Fibroblast of the aortic adventitia (primary cell): ENCODE measurements around the gene MAGI2. TPM values are rescaled to one million over a fixed set of nuclear protein-coding genes. Genes with fewer than 3 reads are reported as not detected.
A peak's percentile ranks its signal among the peaks of the same experiment; 100 is the strongest.

Experiments
- DNase-seq: peaks from one replicate; pipeline ENCODE4 v3.0.0-alpha.2; 2010; ENCODE audit warnings: low read depth
- H3K4me3 ChIP-seq: 2 replicates; pipeline ENCODE4 v1.5.1; 2011; ENCODE audit warnings: low read depth, mild to moderate bottlenecking, control low read depth, low read length, moderate library complexity
- total RNA-seq: library from RNA; depleted of rRNA; stranded (reverse); fragments of >200 nt; gene quantifications from 2 replicates; pipeline ENCODE4 v1.2.3, GENCODE V29; 2012; ENCODE audit warnings: low replicate concordance
- TF ChIP-seq, protein P1 (sequence below): IDR thresholded peaks from 2 replicates; pipeline ENCODE4 v1.5.1; 2011; ENCODE audit warnings: mild to moderate bottlenecking, low read length, control low read depth, inconsistent platforms; ENCODE audit not compliant: insufficient read depth

Gene MAGI2
- total RNA-seq, 1 donor: 25.5 TPM

DNA sequence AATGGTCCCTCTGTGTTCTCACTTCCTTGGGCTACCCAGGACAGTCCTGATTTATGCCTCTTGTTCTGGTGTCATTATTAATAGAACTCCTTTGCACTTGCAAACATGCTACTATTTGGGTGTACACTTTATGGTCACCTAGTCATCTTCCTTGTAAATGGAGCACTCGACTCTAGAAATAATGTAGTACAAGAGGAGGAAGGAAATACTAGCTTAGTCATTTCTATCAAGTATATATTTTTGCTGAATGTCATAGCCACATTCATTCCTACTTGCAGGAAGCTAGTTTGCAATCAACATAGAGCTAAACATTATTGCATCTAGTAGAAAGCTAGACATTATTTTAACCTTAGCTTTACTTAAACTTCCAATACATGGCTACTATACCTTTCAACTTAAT is 335.3 kb downstream of the MAGI2 start:
- TF ChIP-seq, protein P1, sequence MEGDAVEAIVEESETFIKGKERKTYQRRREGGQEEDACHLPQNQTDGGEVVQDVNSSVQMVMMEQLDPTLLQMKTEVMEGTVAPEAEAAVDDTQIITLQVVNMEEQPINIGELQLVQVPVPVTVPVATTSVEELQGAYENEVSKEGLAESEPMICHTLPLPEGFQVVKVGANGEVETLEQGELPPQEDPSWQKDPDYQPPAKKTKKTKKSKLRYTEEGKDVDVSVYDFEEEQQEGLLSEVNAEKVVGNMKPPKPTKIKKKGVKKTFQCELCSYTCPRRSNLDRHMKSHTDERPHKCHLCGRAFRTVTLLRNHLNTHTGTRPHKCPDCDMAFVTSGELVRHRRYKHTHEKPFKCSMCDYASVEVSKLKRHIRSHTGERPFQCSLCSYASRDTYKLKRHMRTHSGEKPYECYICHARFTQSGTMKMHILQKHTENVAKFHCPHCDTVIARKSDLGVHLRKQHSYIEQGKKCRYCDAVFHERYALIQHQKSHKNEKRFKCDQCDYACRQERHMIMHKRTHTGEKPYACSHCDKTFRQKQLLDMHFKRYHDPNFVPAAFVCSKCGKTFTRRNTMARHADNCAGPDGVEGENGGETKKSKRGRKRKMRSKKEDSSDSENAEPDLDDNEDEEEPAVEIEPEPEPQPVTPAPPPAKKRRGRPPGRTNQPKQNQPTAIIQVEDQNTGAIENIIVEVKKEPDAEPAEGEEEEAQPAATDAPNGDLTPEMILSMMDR: no peak
- H3K4me3 ChIP-seq: no peak overlapping the region
- DNase-seq: no peak

DNA sequence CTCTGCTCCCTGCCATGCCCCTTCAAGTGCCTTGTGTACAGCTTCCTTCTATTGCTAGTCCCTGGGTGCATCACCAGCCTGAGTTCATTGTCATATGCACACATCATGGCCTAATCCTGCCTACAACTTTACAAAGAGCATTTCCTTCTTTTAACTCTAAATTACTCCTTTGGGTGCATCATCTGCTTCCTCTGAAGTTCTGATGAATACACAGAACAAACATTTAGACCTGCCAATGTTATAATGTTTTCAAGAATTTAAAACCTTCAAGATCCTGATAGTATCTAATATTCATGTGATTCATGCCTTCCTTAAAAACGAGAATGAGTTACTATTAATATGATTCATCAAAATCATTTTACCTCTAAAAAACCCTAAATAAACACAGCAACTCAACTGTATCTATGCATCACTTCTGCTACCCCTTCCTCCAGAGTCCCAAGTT is 357.1 kb downstream of the MAGI2 start:
- no peak overlapping the region for H3K4me3 ChIP-seq
- DNase-seq: peak; percentile 13
- TF ChIP-seq, protein P1: no peak

DNA sequence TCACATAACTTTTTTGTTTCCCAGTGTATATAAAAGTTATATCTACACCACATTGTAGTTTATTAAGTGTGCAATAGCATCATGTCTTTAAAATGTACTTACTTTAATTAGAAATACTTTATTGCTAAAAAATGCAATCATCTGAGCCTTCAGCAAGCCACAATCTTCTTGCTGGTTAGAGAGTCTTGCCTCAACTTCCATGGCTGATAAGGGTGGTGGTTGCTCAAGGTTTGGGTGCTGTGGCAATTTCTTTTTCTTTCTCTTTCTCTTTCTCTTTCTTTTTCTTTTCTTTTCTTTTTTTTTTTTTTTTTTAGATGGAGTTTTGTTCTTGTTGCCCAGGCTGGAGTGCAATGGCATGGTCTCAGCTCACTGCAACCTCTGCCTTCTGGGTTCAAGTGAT is 360.0 kb downstream of the MAGI2 start:
- TF ChIP-seq, protein P1: no peak
- no peak for DNase-seq
- H3K4me3 ChIP-seq: no peak overlapping the region

DNA sequence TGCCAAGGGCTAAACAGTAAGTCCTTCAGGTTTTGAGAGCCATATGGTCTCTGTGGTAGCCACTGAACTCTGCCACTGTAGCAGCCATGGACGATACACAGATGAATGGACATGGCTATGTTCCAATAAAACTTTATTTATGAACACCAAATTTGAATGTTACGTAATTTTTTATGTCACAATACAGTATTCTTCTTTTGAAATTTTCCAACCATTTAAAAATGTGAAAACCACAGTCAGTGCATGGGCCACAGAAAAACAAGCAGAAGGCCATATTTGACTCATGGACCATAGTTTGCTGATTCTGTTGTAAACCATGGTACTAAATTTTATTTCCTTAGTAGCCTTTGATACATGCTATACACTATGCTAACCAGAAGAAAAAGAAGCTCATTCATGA is 361.8 kb downstream of the MAGI2 start:
- peak; percentile 27 for DNase-seq
- TF ChIP-seq, protein P1: no peak
- H3K4me3 ChIP-seq: no peak overlapping the region

DNA sequence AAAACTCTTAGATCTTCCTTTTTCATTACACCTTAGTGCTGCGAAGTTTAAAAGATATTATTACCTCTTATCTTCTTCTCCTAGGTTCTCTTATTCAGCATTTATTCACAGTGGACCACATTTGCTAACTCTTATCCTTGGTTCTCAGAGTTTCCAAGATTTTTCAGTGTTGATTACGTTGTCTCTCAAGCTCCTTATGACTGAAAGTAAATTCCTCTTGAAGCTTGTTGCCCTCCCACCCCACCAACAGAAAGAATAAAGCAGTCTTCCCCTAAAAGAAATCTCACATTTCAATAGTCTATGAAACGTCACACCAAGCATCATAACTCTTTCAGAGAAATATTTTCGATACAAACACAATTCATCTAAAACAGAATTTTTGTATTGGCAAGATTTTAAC is 362.5 kb downstream of the MAGI2 start:
- TF ChIP-seq, protein P1: no peak
- DNase-seq: no peak
- no peak overlapping the region for H3K4me3 ChIP-seq

DNA sequence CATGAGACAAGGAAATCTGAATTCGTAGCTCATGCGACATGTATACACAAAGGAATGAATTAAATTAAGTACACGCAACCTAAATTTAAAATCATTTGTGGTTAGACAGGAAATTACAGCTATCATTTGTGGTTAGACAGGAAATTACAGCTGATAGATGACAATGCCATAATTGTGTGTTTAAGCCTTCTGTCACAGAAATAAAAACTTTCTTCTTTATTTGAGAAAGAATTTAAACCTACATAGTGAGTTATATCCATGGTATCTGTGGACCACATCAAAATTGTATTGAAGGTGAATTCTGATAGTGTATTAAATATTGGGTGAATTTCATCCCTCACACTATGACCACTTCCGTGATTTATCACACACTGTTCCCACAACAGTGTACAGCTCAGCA is 362.9 kb downstream of the MAGI2 start:
- TF ChIP-seq, protein P1: no peak
- DNase-seq: no peak
- H3K4me3 ChIP-seq: no peak overlapping the region

DNA sequence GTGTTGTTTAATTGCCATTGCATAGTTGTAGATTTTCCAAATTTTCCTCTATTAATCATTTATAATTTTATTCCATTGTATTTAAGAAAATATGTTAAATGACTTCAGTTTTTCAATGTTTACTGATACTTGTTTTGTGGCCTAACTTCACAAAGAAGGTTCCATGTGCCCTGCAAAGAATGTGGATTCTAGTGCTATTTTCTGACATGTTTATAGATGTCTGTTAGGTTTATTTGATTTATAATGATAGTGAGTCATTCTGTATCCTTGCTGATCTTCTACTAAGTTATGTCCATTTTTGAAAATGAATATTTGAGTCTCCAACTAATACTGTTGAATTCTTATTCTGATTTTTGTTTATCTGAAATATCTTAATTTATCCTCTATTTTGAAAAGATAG is 369.0 kb downstream of the MAGI2 start:
- DNase-seq: no peak
- TF ChIP-seq, protein P1: no peak
- no peak overlapping the region for H3K4me3 ChIP-seq
